Umbilical cord (tissue), 2 donors: Measurements from ENCODE around the gene THBS2. TPM values are rescaled to one million over a fixed set of nuclear protein-coding genes. Genes with fewer than 3 reads are reported as not detected.
"Not testable (repeated sequence)": the region's sequence is repeated elsewhere in the genome, so short reads cannot be mapped to it uniquely, and the experiment has no call there.

Experiments
- DNase-seq: peaks from one replicate; pipeline ENCODE4 v3.0.0-alpha.2; 2015; ENCODE audit warnings: low spot score
- total RNA-seq: library from RNA; depleted of rRNA; stranded (reverse); fragments of >200 nt; gene quantifications from one replicate; pipeline ENCODE4 v1.2.3, GENCODE V29; 2014; ENCODE audit warnings: low replicate concordance; ENCODE audit not compliant: insufficient read depth

The THBS2 gene
- total RNA-seq, 1 donor from 2014 or later, result 238 TPM

GRCh38 chr6:169212436-169212835 lies 41.2 kb downstream of the THBS2 start:
- no peak for DNase-seq

- DNase-seq, result no peak
Measured at GRCh38 chr6:169211881-169212280, 41.8 kb downstream of the THBS2 start.

GRCh38 chr6:169210611-169211010 lies 43.0 kb downstream of the THBS2 start:
- no peak for DNase-seq

- no peak for DNase-seq
Measured at GRCh38 chr6:169208011-169208410, 45.6 kb downstream of the THBS2 start.

- no peak for DNase-seq
Measured at GRCh38 chr6:169207482-169207881, 46.2 kb downstream of the THBS2 start.

GRCh38 chr6:169205176-169206160 lies 48.2 kb downstream of the THBS2 start:
- DNase-seq, result peak; percentile 77

- DNase-seq, result no peak
Measured at GRCh38 chr6:169204167-169204566, 49.5 kb downstream of the THBS2 start.

- DNase-seq, result no peak
Measured at GRCh38 chr6:169201985-169202384, 51.7 kb downstream of the THBS2 start.

- DNase-seq, result no peak
Measured at GRCh38 chr6:169200893-169201514, 52.6 kb downstream of the THBS2 start.

- DNase-seq, result no peak
Measured at GRCh38 chr6:169199625-169200335, 53.9 kb downstream of the THBS2 start.

GRCh38 chr6:169198885-169199284 lies 54.8 kb downstream of the THBS2 start:
- DNase-seq, result no peak

- DNase-seq, result not testable (repeated sequence)
Measured at GRCh38 chr6:169197929-169198328, 55.7 kb downstream of the THBS2 start.

- not testable (repeated sequence) for DNase-seq
Measured at GRCh38 chr6:169196279-169196678, 57.4 kb downstream of the THBS2 start.

- no peak for DNase-seq
Measured at GRCh38 chr6:169194737-169195136, 58.9 kb downstream of the THBS2 start.

- DNase-seq, result no peak
Measured at GRCh38 chr6:169190970-169191369, 62.7 kb downstream of the THBS2 start.

- peak; percentile 93 for DNase-seq
Measured at GRCh38 chr6:169190144-169190584, 63.5 kb downstream of the THBS2 start.

- no peak for DNase-seq
Measured at GRCh38 chr6:169189686-169190085, 64.0 kb downstream of the THBS2 start.

GRCh38 chr6:169189182-169189581 lies 64.5 kb downstream of the THBS2 start:
- DNase-seq, result no peak

GRCh38 chr6:169188475-169188874 lies 65.2 kb downstream of the THBS2 start:
- DNase-seq, result no peak

- no peak for DNase-seq
Measured at GRCh38 chr6:169188051-169188470, 65.6 kb downstream of the THBS2 start.

GRCh38 chr6:169186496-169187169 lies 67.0 kb downstream of the THBS2 start:
- DNase-seq, result no peak
